OCI-LY3 (cell line): ENCODE data around the gene ZEB2.

Experiments used
- H2AFZ ChIP-seq: fragments of 200-600, 300-600 bp; shearing (Covaris generic); 2 replicates; pipeline ENCODE4 v1.6.0; 2014; ENCODE audit warnings: antibody characterized with exemption, low read depth, low read length
- H3K27ac ChIP-seq: fragments of 200-600, 300-600 bp; sonication (generic); 2 replicates; pipeline ENCODE4 v1.5.1; 2014; ENCODE audit warnings: mild to moderate bottlenecking, low read length, moderate library complexity, mixed read lengths
- H3K27me3 ChIP-seq: fragments of 200-600, 300-600 bp; sonication (generic); 2 replicates; pipeline ENCODE4 v1.6.1; 2014; ENCODE audit warnings: low read depth, low read length, mixed read lengths
- H3K36me3 ChIP-seq: fragments of 200-600, 300-600 bp; sonication (generic); replicated peaks from 2 replicates; pipeline ENCODE3; 2014; ENCODE audit warnings: low read depth, low read length, mixed read lengths
- H3K4me1 ChIP-seq: fragments of 300-600, 200-600 bp; sonication (generic); 2 replicates; pipeline ENCODE4 v1.6.1; 2014; ENCODE audit warnings: low read length, mixed read lengths
- H3K4me2 ChIP-seq: fragments of 200-600, 300-600 bp; sonication (generic); 2 replicates; pipeline ENCODE4 v1.6.1; 2014; ENCODE audit warnings: low read length, mixed read lengths
- H3K4me3 ChIP-seq: fragments of 300-600, 200-600 bp; sonication (generic); 2 replicates; pipeline ENCODE4 v1.5.1; 2014; ENCODE audit warnings: antibody characterized with exemption, mild to moderate bottlenecking, low read length, moderate library complexity
- H3K79me2 ChIP-seq: fragments of 300-600, 200-600 bp; shearing (Covaris generic); 2 replicates; pipeline ENCODE4 v1.6.1; 2014; ENCODE audit warnings: mild to moderate bottlenecking, low read length, mixed read lengths
- H3K9ac ChIP-seq: fragments of 300-600, 200-600 bp; shearing (Covaris generic); 2 replicates; pipeline ENCODE4 v1.6.0; 2014; ENCODE audit warnings: mild to moderate bottlenecking, low read length, moderate library complexity
- H3K9me3 ChIP-seq: fragments of 200-600, 300-600 bp; shearing (Covaris generic); 2 replicates; pipeline ENCODE4 v1.6.1; 2014; ENCODE audit warnings: low read length, mixed read lengths; ENCODE audit not compliant: insufficient read depth
- H4K20me1 ChIP-seq: fragments of 200-600, 300-600 bp; sonication (generic); 2 replicates; pipeline ENCODE4 v1.6.1; 2016; ENCODE audit warnings: low read length, mixed read lengths; ENCODE audit not compliant: insufficient read depth
- CTCF ChIP-seq: fragments of 200-600, 300-600 bp; sonication (generic); IDR thresholded peaks from 2 replicates; pipeline ENCODE4 v1.5.1; 2014; ENCODE audit warnings: antibody characterized with exemption, low read length, low read depth
- EZH2phosphoT487 ChIP-seq: fragments of 200-600 bp; shearing (Covaris generic); IDR thresholded peaks from 2 replicates; pipeline ENCODE4 v1.6.1; 2018; ENCODE audit warnings: antibody characterized with exemption, mixed run types, low read depth

ZEB2 gene

GRCh38 chr2:144455987-144456386, 63.9 kb downstream of the ZEB2 start:
- TF ChIP-seq EZH2phosphoT487 (no peak), CTCF (no peak)
- H3K4me3 ChIP-seq, result peak overlapping the region; percentile 7; the same call in 1 of the 2 replicates
- no peaks in the 10 kb centered on the region for H3K9me3 ChIP-seq
- H3K27ac ChIP-seq, result no peak overlapping the region
- no peaks in the 10 kb centered on the region for H3K27me3 ChIP-seq
- H3K4me1 ChIP-seq, result peaks cover 63% of the 10 kb centered on the region
- H2AFZ ChIP-seq, result no peak overlapping the region
- H3K36me3 ChIP-seq, result no peaks in the 10 kb centered on the region
- peaks cover 5% of the 10 kb centered on the region; the same call in 1 of the 2 replicates for H3K79me2 ChIP-seq
- H3K9ac ChIP-seq, result no peak overlapping the region
- peak overlapping the region; percentile 79 for H3K4me2 ChIP-seq
- peaks cover 4% of the 10 kb centered on the region; the same call in 1 of the 2 replicates for H4K20me1 ChIP-seq

- no peaks in the 10 kb centered on the region for H3K9me3 ChIP-seq
- TF ChIP-seq CTCF (no peak), EZH2phosphoT487 (no peak)
- H3K4me1 ChIP-seq, result peaks cover 67% of the 10 kb centered on the region
- peak overlapping the region; percentile 79 for H3K4me2 ChIP-seq
- H3K4me3 ChIP-seq, result peak overlapping the region; percentile 75
- peaks cover 4% of the 10 kb centered on the region; the same call in 1 of the 2 replicates for H4K20me1 ChIP-seq
- no peaks in the 10 kb centered on the region for H3K36me3 ChIP-seq
- no peak overlapping the region for H2AFZ ChIP-seq
- H3K9ac ChIP-seq, result peak overlapping the region; percentile 34
- H3K27me3 ChIP-seq, result no peaks in the 10 kb centered on the region
- peaks cover 5% of the 10 kb centered on the region; the same call in 1 of the 2 replicates for H3K79me2 ChIP-seq
- H3K27ac ChIP-seq, result peak overlapping the region; percentile 42
Observed at GRCh38 chr2:144454466-144455287, 65.2 kb downstream of the ZEB2 start.

GRCh38 chr2:144453486-144454158, 66.3 kb downstream of the ZEB2 start:
- no peak overlapping the region for H3K9ac ChIP-seq
- no peak for TF ChIP-seq EZH2phosphoT487
- TF ChIP-seq CTCF, result no peak
- H3K36me3 ChIP-seq, result no peaks in the 10 kb centered on the region
- H4K20me1 ChIP-seq, result 0 out of 2 replicates have a peak, but pooled peaks cover 4% of the 10 kb centered on the region
- no peak overlapping the region for H2AFZ ChIP-seq
- H3K4me1 ChIP-seq, result peaks cover 67% of the 10 kb centered on the region
- H3K27ac ChIP-seq, result no peak overlapping the region
- no peaks in the 10 kb centered on the region for H3K9me3 ChIP-seq
- peaks cover 5% of the 10 kb centered on the region; the same call in 1 of the 2 replicates for H3K79me2 ChIP-seq
- H3K4me3 ChIP-seq, result no peak overlapping the region
- H3K4me2 ChIP-seq, result peak overlapping the region; percentile 79; the same call in 1 of the 2 replicates
- H3K27me3 ChIP-seq, result no peaks in the 10 kb centered on the region

- Histone ChIP-seq H3K4me3 (no peak overlapping the region), H3K27me3 (no peaks in the 10 kb centered on the region), H3K4me1 (peaks cover 67% of the 10 kb centered on the region), H4K20me1 (0 out of 2 replicates have a peak, but pooled peaks cover 4% of the 10 kb centered on the region), H3K9ac (no peak overlapping the region), H3K79me2 (peaks cover 5% of the 10 kb centered on the region; the same call in 1 of the 2 replicates), H3K4me2 (no peak overlapping the region), H3K27ac (no peak overlapping the region), H3K36me3 (no peaks in the 10 kb centered on the region), H3K9me3 (no peaks in the 10 kb centered on the region), H2AFZ (no peak overlapping the region)
- TF ChIP-seq CTCF (no peak), EZH2phosphoT487 (no peak)
Observed at GRCh38 chr2:144452989-144453336, 67.0 kb downstream of the ZEB2 start.
